ENCODE measurements around the gene C1QB. TPM values are rescaled to one million over a fixed set of nuclear protein-coding genes. Genes with fewer than 3 reads are reported as not detected.

C1QB gene, protein sequence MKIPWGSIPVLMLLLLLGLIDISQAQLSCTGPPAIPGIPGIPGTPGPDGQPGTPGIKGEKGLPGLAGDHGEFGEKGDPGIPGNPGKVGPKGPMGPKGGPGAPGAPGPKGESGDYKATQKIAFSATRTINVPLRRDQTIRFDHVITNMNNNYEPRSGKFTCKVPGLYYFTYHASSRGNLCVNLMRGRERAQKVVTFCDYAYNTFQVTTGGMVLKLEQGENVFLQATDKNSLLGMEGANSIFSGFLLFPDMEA
- polyA plus RNA-seq (2013, experiment 1 of 2): not detected
- polyA plus RNA-seq (2013, experiment 2 of 2): not detected

DNA sequence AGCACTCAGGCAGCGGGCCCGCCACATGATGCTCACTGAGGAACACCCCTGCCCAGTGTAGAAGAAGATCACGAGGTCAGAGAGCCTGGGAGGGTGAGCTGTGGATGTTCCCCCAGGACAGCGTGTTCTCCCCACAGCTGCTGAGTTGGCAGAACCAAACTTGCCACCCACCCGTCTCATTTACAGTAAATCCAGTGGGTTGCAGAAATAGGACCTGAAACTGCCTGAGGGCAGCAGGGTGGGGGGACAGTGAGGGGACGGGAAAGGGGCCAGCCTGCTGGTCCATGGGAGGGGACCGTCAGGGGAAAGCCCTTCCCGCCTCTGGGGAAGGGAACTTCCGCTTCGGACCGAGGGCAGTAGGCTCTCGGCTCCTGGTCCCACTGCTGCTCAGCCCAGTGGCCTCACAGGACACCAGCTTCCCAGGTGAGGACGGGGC is at the start of gene C1QB:
Gene C1QB (plus strand): TSS at position 356 of the 436 bp plus-strand sequence. CDS start 6,227 bp downstream, outside the sequence.
- Histone ChIP-seq H3K9me3 (ENCODE audit: control insufficient read depth, low read length) (no peaks in the 10 kb centered on the region), H3K27ac (ENCODE audit: low read depth, low read length, severe bottlenecking) (no peak within 1 kb of the TSS), H3K36me3 (ENCODE audit: control insufficient read depth, insufficient read depth, low read length) (no peaks in the 10 kb centered on the region), H3K4me1 (ENCODE audit: control insufficient read depth, insufficient read depth, low read length, poor library complexity, severe bottlenecking) (no peaks in the 10 kb centered on the region), H3K4me3 (ENCODE audit: extremely low read depth, insufficient read depth, low read length, poor library complexity, severe bottlenecking) (no peak within 1 kb of the TSS)
- 84 to 91% methylated on average over 10 to 11 of the region's 13 CpGs for WGBS, 2 experiments (ENCODE audit: insufficient coverage in 2 of 2)

DNA sequence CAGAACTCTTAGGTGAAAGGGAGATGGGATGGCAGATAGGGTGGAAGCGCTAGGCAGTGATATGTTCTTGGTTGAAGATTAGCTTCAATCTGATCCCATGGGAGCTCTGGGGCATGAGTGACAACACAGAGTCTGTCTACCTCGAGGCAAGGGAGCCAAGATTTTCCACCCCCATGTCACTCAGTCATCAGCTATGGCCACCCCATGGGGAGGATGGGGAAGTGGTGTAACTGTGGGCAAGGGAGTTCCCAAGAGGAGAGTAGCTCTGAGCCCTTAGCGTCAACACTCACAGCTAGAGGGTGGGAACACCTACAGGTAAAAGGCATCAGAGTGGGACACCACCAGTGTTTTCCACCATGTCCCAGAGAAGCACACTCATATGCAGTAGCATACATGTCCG is 46.9 kb upstream of the C1QB start:
- Histone ChIP-seq H3K27ac (ENCODE audit: low read depth, low read length, severe bottlenecking) (no peak overlapping the region), H3K9me3 (ENCODE audit: control insufficient read depth, low read length) (no peaks in the 10 kb centered on the region), H3K36me3 (ENCODE audit: control insufficient read depth, insufficient read depth, low read length) (no peaks in the 10 kb centered on the region), H3K4me3 (ENCODE audit: extremely low read depth, insufficient read depth, low read length, poor library complexity, severe bottlenecking) (no peak overlapping the region), H3K4me1 (ENCODE audit: control insufficient read depth, insufficient read depth, low read length, poor library complexity, severe bottlenecking) (no peaks in the 10 kb centered on the region)
- WGBS, 2 experiments (ENCODE audit: insufficient coverage in 2 of 2): 47 to 64% methylated on average over 2 to 3 of the region's 4 CpGs

DNA sequence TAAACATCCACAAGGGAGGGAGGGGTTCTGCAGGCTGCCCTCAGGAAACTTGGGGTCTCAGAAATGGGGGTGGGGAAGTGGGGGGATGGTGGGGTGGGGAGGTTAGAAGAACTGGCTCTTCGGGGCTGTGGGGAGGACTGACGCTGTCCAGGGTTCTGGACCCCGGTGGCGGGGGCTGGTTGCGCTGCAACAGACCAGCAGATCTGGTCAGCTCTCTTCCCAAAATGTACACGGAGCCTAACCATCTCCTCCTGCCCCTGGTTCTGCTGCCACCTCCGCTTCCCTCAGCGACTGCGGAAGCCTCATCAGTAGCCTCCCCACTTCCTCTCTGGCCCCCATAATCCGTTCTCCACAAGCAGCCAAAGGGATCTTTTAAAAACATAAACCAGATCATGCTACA is 45.9 kb upstream of the C1QB start:
- Histone ChIP-seq H3K9me3 (ENCODE audit: control insufficient read depth, low read length) (no peaks in the 10 kb centered on the region), H3K4me1 (ENCODE audit: control insufficient read depth, insufficient read depth, low read length, poor library complexity, severe bottlenecking) (no peaks in the 10 kb centered on the region), H3K27ac (ENCODE audit: low read depth, low read length, severe bottlenecking) (no peak overlapping the region), H3K36me3 (ENCODE audit: control insufficient read depth, insufficient read depth, low read length) (no peaks in the 10 kb centered on the region), H3K4me3 (ENCODE audit: extremely low read depth, insufficient read depth, low read length, poor library complexity, severe bottlenecking) (no peak overlapping the region)
- WGBS, 2 experiments (ENCODE audit: insufficient coverage in 2 of 2): 8 to 13% methylated on average over 5 to 9 of the region's 10 CpGs

DNA sequence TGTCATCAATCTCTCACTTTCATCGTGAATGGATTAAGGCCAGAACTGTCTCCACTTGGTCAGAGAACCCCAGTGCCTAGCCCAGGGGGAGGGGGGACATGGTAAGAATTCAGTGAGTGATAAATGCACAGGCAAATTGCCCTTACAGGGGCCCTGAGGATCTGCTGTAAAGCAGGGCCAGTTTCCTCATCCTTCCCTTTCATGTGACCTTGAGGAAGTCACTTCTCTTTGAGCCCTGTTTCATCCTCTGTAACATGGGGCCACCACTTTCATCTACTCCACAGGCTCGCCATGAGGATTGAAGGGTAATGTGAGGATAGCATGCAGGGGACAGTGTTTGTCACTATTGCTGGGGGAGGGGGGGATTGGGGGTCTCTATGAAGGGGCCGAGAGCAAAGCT is 44.7 kb upstream of the C1QB start:
- WGBS, 2 experiments (ENCODE audit: insufficient coverage in 2 of 2): 80% methylated on average over 1 of the region's 3 CpGs; no CpG with 5 or more reads in 1 of the 2 experiments
- Histone ChIP-seq H3K4me1 (ENCODE audit: control insufficient read depth, insufficient read depth, low read length, poor library complexity, severe bottlenecking) (no peaks in the 10 kb centered on the region), H3K9me3 (ENCODE audit: control insufficient read depth, low read length) (no peaks in the 10 kb centered on the region), H3K36me3 (ENCODE audit: control insufficient read depth, insufficient read depth, low read length) (no peaks in the 10 kb centered on the region), H3K27ac (ENCODE audit: low read depth, low read length, severe bottlenecking) (no peak overlapping the region), H3K4me3 (ENCODE audit: extremely low read depth, insufficient read depth, low read length, poor library complexity, severe bottlenecking) (no peak overlapping the region)

DNA sequence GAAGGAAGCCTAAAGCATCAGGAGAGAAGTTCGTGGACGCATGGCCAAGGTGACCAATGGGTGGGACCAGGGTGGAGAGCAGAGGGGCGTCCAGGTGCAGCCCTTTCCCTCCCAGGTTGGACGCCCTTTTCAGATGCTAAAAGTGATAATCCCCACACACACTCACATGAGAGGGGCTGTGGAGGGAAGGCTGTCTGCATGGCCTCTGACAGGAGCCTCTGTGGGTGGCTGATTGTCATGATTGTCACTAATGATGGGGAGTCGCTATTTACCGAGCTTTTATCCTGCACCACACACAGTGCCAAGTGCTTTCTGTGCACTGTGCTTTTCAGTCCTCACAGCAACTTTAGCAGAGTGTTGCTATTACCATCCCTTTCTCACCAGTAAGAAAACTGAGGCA is 43.7 kb upstream of the C1QB start:
- Histone ChIP-seq H3K4me3 (ENCODE audit: extremely low read depth, insufficient read depth, low read length, poor library complexity, severe bottlenecking) (no peak overlapping the region), H3K9me3 (ENCODE audit: control insufficient read depth, low read length) (no peaks in the 10 kb centered on the region), H3K4me1 (ENCODE audit: control insufficient read depth, insufficient read depth, low read length, poor library complexity, severe bottlenecking) (no peaks in the 10 kb centered on the region), H3K27ac (ENCODE audit: low read depth, low read length, severe bottlenecking) (no peak overlapping the region), H3K36me3 (ENCODE audit: control insufficient read depth, insufficient read depth, low read length) (no peaks in the 10 kb centered on the region)
- 0% methylated on average over 1 to 2 of the region's 6 CpGs for WGBS, 2 experiments (ENCODE audit: insufficient coverage in 2 of 2)

DNA sequence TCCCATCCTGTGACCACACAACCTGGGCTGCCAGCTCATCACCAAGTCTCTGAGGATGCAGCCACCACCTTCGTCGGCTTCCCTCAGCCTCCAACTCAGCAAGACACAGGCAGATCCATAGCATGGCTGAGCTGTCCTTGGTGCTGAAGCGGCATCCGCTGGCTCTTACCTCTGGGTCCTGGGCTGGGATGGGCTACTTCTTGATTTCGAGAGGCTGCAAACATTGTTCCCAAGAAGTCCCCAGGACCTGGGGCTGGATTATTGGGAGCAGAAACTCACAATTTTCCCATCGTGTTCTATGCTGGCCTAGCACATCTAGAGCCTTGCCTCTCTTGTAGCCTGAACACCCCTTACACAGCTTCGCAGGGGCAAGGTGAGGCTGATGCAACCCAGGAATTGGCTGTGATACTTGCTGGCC is 41.5 kb upstream of the C1QB start:
- WGBS, 2 experiments (ENCODE audit: insufficient coverage in 2 of 2): 8 to 13% methylated on average over 6 of the region's 7 CpGs
- no peaks in the 10 kb centered on the region for H3K9me3 ChIP-seq (ENCODE audit: control insufficient read depth, low read length)
- H3K36me3 ChIP-seq (ENCODE audit: control insufficient read depth, insufficient read depth, low read length): no peaks in the 10 kb centered on the region
- no peak overlapping the region for H3K4me3 ChIP-seq (ENCODE audit: extremely low read depth, insufficient read depth, low read length, poor library complexity, severe bottlenecking)
- H3K27ac ChIP-seq (ENCODE audit: low read depth, low read length, severe bottlenecking): no peak overlapping the region
- H3K4me1 ChIP-seq (ENCODE audit: control insufficient read depth, insufficient read depth, low read length, poor library complexity, severe bottlenecking): no peaks in the 10 kb centered on the region

DNA sequence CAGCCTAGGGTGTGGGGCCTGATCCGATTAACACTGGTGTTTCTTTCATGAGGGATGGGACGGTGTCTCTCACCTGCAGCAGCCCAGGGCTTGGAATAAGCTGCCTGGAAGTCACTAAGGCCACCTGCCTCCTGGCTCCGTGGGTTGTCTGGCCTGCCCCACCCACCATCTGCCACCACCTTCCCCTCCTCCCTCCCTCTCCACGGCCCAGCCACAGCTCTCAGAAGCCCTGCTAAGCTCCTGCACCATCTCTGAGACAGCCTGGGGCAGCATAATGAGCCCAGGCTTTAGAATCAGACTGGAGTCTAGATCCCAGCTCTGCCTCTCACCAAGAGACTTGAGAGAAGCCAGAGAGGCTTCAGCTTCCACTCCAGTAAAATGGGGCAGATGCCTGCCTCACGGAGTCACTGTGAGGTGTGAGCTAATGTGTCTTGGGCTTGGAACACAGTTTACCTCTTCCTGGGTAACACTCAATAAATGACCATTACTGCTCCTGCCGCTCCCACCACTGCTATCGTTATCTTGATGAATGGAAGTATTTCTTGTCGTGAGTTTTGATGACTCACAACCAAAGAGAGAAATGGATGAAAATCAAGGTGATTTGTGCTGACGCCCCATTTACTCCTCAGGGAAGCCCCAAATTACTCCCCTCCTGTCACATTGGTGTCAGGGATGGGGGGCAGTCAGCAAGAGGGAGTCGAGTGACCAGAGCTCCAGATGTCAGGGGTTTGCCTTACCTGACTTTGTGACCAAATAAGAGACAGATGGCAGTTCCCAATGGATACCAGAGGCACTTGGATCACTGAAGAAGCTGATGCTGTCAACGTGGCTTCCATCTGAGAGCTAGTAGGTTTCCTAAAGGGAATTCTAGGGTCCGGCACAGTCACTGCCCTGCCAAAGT is 40.1 kb upstream of the C1QB start:
- H3K27ac ChIP-seq (ENCODE audit: low read depth, low read length, severe bottlenecking): no peak overlapping the region
- no peak overlapping the region for H3K4me3 ChIP-seq (ENCODE audit: extremely low read depth, insufficient read depth, low read length, poor library complexity, severe bottlenecking)
- no peaks in the 10 kb centered on the region for H3K9me3 ChIP-seq (ENCODE audit: control insufficient read depth, low read length)
- no peaks in the 10 kb centered on the region for H3K4me1 ChIP-seq (ENCODE audit: control insufficient read depth, insufficient read depth, low read length, poor library complexity, severe bottlenecking)
- H3K36me3 ChIP-seq (ENCODE audit: control insufficient read depth, insufficient read depth, low read length): no peaks in the 10 kb centered on the region
- WGBS, 2 experiments (ENCODE audit: insufficient coverage in 2 of 2): 62 to 65% methylated on average over 5 to 6 of the region's 12 CpGs

DNA sequence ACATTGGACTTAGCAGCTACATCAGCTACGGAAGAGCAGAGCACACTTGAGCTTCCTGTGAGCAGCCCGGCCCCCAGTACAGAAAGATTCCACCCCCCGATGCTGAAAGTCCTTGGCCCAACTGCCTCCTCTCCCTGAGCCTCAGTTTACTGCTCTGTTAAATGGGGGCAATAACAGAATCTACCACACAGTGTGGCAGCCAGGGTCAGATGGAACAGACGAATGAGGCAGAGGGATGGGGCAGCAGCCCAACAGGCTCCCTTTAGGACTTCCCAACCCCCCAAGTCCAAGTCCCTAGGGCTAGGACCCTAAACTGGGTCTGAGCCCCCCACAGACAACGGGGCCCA is 39.5 kb upstream of the C1QB start:
- 83 to 94% methylated on average over 5 of the region's 5 CpGs for WGBS, 2 experiments (ENCODE audit: insufficient coverage in 2 of 2)
- Histone ChIP-seq H3K4me1 (ENCODE audit: control insufficient read depth, insufficient read depth, low read length, poor library complexity, severe bottlenecking) (no peaks in the 10 kb centered on the region), H3K27ac (ENCODE audit: low read depth, low read length, severe bottlenecking) (no peak overlapping the region), H3K9me3 (ENCODE audit: control insufficient read depth, low read length) (no peaks in the 10 kb centered on the region), H3K4me3 (ENCODE audit: extremely low read depth, insufficient read depth, low read length, poor library complexity, severe bottlenecking) (no peak overlapping the region), H3K36me3 (ENCODE audit: control insufficient read depth, insufficient read depth, low read length) (no peaks in the 10 kb centered on the region)

DNA sequence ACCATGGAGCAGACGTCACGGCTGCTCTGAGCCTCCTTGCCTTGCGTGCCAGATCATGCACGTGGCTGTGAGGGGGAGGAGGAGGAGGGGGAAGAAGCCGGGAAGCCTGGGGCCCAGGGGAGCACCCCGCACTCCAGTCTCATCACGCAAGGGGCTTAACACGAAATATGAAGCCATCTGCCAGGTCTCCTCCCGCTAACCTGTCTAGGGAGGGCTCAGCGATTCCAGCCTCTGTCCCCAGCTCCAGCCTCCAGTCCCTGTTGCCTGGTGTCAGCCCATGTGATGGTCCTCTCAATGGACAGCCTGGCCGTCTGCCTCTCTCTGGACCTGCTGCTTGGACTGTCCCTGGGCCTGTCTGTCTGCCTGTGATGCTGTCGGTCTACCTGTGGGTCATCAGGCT is 39.1 kb upstream of the C1QB start:
- H3K4me1 ChIP-seq (ENCODE audit: control insufficient read depth, insufficient read depth, low read length, poor library complexity, severe bottlenecking): no peaks in the 10 kb centered on the region
- 72 to 75% methylated on average over 9 to 11 of the region's 12 CpGs for WGBS, 2 experiments (ENCODE audit: insufficient coverage in 2 of 2)
- no peak overlapping the region for H3K27ac ChIP-seq (ENCODE audit: low read depth, low read length, severe bottlenecking)
- H3K36me3 ChIP-seq (ENCODE audit: control insufficient read depth, insufficient read depth, low read length): no peaks in the 10 kb centered on the region
- no peaks in the 10 kb centered on the region for H3K9me3 ChIP-seq (ENCODE audit: control insufficient read depth, low read length)
- no peak overlapping the region for H3K4me3 ChIP-seq (ENCODE audit: extremely low read depth, insufficient read depth, low read length, poor library complexity, severe bottlenecking)

DNA sequence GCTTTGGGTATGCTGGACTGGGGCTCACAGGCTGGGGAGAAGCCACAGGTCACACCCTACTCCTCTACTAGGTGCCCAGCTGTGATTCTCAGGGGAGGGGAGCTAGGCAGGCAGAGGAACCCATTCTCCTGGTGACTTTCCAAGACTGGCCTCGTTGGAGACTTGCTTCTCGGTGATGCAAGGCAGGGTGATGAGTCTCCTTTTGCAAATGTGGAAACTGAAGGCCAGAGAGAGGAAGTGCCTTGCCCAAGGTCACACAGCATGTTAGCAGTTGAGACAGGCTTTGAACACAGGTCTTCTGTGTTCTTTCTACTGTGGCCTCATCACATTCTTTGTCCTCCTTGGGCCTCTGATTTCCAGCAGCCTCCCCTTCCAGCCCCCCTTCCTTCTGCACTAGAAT is 37.1 kb upstream of the C1QB start:
- Histone ChIP-seq H3K9me3 (ENCODE audit: control insufficient read depth, low read length) (no peaks in the 10 kb centered on the region), H3K4me1 (ENCODE audit: control insufficient read depth, insufficient read depth, low read length, poor library complexity, severe bottlenecking) (no peaks in the 10 kb centered on the region), H3K36me3 (ENCODE audit: control insufficient read depth, insufficient read depth, low read length) (no peaks in the 10 kb centered on the region), H3K27ac (ENCODE audit: low read depth, low read length, severe bottlenecking) (no peak overlapping the region), H3K4me3 (ENCODE audit: extremely low read depth, insufficient read depth, low read length, poor library complexity, severe bottlenecking) (no peak overlapping the region)
- whole genome bisulfite sequencing, 2 experiments (ENCODE audit: insufficient coverage in 2 of 2): 61 to 97% methylated on average over 2 of the region's 2 CpGs

DNA sequence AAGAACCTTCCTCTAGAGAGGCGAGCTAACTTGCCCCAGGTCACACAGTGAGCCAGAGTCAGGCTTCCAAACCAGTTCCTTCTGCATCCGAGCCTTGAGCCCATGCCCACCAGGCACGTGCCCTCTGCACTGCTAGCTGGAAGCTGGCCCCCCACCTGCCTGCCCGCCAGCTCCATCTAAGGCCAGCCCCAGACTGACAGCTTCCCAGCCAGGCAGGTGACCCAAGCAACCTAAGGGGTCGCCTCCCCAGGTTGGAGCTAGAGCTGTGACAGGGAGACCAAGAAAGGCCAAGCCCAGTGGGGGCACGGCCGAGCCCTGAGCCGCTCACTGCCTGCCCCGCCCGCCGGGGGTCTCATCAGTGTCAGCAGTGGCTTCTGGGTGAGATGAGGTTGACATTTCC is 36.5 kb upstream of the C1QB start:
- Histone ChIP-seq H3K4me1 (ENCODE audit: control insufficient read depth, insufficient read depth, low read length, poor library complexity, severe bottlenecking) (no peaks in the 10 kb centered on the region), H3K4me3 (ENCODE audit: extremely low read depth, insufficient read depth, low read length, poor library complexity, severe bottlenecking) (no peak overlapping the region), H3K9me3 (ENCODE audit: control insufficient read depth, low read length) (no peaks in the 10 kb centered on the region), H3K36me3 (ENCODE audit: control insufficient read depth, insufficient read depth, low read length) (no peaks in the 10 kb centered on the region), H3K27ac (ENCODE audit: low read depth, low read length, severe bottlenecking) (no peak overlapping the region)
- WGBS, 2 experiments (ENCODE audit: insufficient coverage in 2 of 2): 85 to 88% methylated on average over 8 to 11 of the region's 11 CpGs

All from mesodermal cell (in vitro differentiated cells).